Stomach (tissue), 4 donors: Measurements from ENCODE around the gene HMX1.

Experiments used
- EP300 ChIP-seq: sonication (generic); formaldehyde crosslinking; IDR thresholded peaks from one replicate; pipeline ENCODE4 v1.6.1; 2017; ENCODE audit warnings: antibody characterized with exemption
- POLR2A ChIP-seq, 4 donors: fragments of 450-650 bp; IDR thresholded peaks; one replicate each; pipeline ENCODE4 v1.6.1; 2016; ENCODE audit warnings: antibody characterized with exemption in 4 of 4, control low read depth in 2 of 4, mild to moderate bottlenecking in 1 of 4, moderate library complexity in 1 of 4
- POLR2AphosphoS5 ChIP-seq, 3 donors: sonication (generic); formaldehyde crosslinking; IDR thresholded peaks; one replicate each; pipeline ENCODE4 v1.6.1; 2016; ENCODE audit warnings: antibody characterized with exemption in 3 of 3
- TF ChIP-seq, protein P1 (sequence below), 7 experiments: fragments of 450-650 bp in 4 of 7; fragments of 200-600 bp in 3 of 7; sonication (generic) in 3 of 7; IDR thresholded peaks; one replicate each; pipeline ENCODE4 v1.5.1; 2016 to 2019; ENCODE audit warnings: antibody characterized with exemption in 7 of 7, control low read depth in 2 of 7, mild to moderate bottlenecking in 1 of 7

DNA sequence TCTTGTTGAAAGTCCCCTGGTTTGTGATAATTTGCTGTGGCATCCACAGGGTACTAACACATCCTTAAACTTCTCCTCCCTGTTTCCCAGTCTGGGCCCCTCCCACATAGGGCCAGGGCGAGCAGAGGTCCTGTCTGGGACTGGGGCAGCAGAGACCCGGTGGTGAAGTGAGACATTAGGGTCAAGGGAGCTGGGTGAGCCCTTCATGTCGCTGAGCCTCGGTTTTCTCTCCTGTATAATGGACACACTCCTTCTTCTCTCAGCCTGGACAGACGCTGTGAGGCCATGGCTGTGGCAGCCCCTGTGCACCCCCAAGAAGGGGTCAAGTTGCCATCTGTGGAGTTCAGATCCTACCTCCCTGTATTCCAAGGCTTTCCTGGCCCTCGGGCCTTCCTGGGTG lies 33.0 kb upstream of the HMX1 start:
- TF ChIP-seq, protein P1, sequence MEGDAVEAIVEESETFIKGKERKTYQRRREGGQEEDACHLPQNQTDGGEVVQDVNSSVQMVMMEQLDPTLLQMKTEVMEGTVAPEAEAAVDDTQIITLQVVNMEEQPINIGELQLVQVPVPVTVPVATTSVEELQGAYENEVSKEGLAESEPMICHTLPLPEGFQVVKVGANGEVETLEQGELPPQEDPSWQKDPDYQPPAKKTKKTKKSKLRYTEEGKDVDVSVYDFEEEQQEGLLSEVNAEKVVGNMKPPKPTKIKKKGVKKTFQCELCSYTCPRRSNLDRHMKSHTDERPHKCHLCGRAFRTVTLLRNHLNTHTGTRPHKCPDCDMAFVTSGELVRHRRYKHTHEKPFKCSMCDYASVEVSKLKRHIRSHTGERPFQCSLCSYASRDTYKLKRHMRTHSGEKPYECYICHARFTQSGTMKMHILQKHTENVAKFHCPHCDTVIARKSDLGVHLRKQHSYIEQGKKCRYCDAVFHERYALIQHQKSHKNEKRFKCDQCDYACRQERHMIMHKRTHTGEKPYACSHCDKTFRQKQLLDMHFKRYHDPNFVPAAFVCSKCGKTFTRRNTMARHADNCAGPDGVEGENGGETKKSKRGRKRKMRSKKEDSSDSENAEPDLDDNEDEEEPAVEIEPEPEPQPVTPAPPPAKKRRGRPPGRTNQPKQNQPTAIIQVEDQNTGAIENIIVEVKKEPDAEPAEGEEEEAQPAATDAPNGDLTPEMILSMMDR (IDR thresholded peaks at IDR 0.05): no peak
- TF ChIP-seq POLR2A (IDR thresholded peaks at IDR 0.05) (no peak), POLR2AphosphoS5 (IDR thresholded peaks at IDR 0.05) (no peak), EP300 (no peak)
